Gastroesophageal sphincter (tissue), 4 donors: Measurements from ENCODE around the gene GRM7. TPM values are rescaled to one million over a fixed set of nuclear protein-coding genes. Genes with fewer than 3 reads are reported as not detected.

Experiments used
- ATAC-seq: fragments of 150-250 bp; one replicate; pipeline ENCODE4 v1.9.1; 2016; ENCODE audit warnings: mild to moderate bottlenecking, moderate library complexity
- H3K27ac ChIP-seq, 4 donors: fragments of 200-600 bp; sonication (generic) in 3 of 4; 1 replicate in 3 of 4; 2 replicates in 1 of 4; pipeline ENCODE4 v1.5.1; 2016 to 2019
- H3K27me3 ChIP-seq: fragments of 200-600 bp; sonication (generic); one replicate; pipeline ENCODE4 v1.5.1; 2019
- H3K36me3 ChIP-seq, 2 donors: fragments of 200-600 bp; sonication (generic); one replicate each; pipeline ENCODE4 v1.5.1; 2019; ENCODE audit warnings: control low read depth in 1 of 2
- H3K4me1 ChIP-seq, 3 donors: fragments of 200-600 bp; sonication (generic); 1 replicate in 2 of 3; 2 replicates in 1 of 3; pipeline ENCODE4 v1.5.1; 2016 to 2019; ENCODE audit warnings: control low read depth in 2 of 3
- H3K4me3 ChIP-seq, 2 donors: fragments of 200-600 bp; sonication (generic); one replicate each; pipeline ENCODE4 v1.5.1; 2019; ENCODE audit warnings: mild to moderate bottlenecking in 1 of 2, moderate library complexity in 1 of 2
- H3K9me3 ChIP-seq, 3 donors: fragments of 200-600 bp; sonication (generic); one replicate each; pipeline ENCODE4 v1.5.1; 2017 to 2019; ENCODE audit warnings: control low read depth in 2 of 3
- CTCF ChIP-seq, 4 experiments: fragments of 200-600 bp in 2 of 4; fragments of 450-650 bp in 2 of 4; sonication (generic) in 1 of 4; IDR thresholded peaks; one replicate each; pipeline ENCODE4 v1.5.1; 2017 to 2019; ENCODE audit warnings: antibody characterized with exemption in 4 of 4, mild to moderate bottlenecking in 2 of 4, moderate library complexity in 2 of 4
- EP300 ChIP-seq: sonication (generic); formaldehyde crosslinking; IDR thresholded peaks from one replicate; pipeline ENCODE4 v1.6.1; 2017; ENCODE audit warnings: antibody characterized with exemption, mild to moderate bottlenecking
- POLR2A ChIP-seq, 2 donors: fragments of 450-650 bp; IDR thresholded peaks; one replicate each; pipeline ENCODE4 v1.6.1; 2017; ENCODE audit warnings: antibody characterized with exemption in 2 of 2, mild to moderate bottlenecking in 2 of 2, moderate library complexity in 1 of 2
- POLR2AphosphoS5 ChIP-seq: sonication (generic); formaldehyde crosslinking; IDR thresholded peaks from one replicate; pipeline ENCODE4 v1.6.1; 2017; ENCODE audit warnings: antibody characterized with exemption
- WGBS, 2 donors: methylation state at CpG; one replicate each; pipeline ENCODE4 v1.1.5; 2018; ENCODE audit warnings: low coverage in 1 of 2; 5-methylcytosine and 5-hydroxymethylcytosine counted together
- total RNA-seq, 4 donors: library from RNA; depleted of rRNA; stranded (reverse); fragments of >200 nt; gene quantifications; one replicate each; pipeline ENCODE4 v1.1.0, GENCODE V29; 2016

The GRM7 gene
- total RNA-seq, 4 donors from 2014 or later, result 0.40 to 7.6 TPM; not detected in 2

GRCh38 chr3:7238565-7239295 lies 377.8 kb downstream of the GRM7 start:
- H3K9me3 ChIP-seq, result no peaks in the 10 kb centered on the region
- no peak overlapping the region for H3K4me3 ChIP-seq
- no peaks in the 10 kb centered on the region for H3K27me3 ChIP-seq
- ATAC-seq, result no peak
- no peak overlapping the region for H3K27ac ChIP-seq
- WGBS, 2 donors, result 100% methylated on average over 1 of the region's 1 CpG; no CpG with 5 or more reads in 1 of the 2 donors
- H3K4me1 ChIP-seq, result peaks cover 0 to 8% (median 0%) of the 10 kb centered on the region in 3 donors
- TF ChIP-seq EP300 (no peak), CTCF (IDR thresholded peaks at IDR 0.05) (no peak), POLR2AphosphoS5 (no peak), POLR2A (IDR thresholded peaks at IDR 0.05) (no peak)
- no peaks in the 10 kb centered on the region for H3K36me3 ChIP-seq

DNA sequence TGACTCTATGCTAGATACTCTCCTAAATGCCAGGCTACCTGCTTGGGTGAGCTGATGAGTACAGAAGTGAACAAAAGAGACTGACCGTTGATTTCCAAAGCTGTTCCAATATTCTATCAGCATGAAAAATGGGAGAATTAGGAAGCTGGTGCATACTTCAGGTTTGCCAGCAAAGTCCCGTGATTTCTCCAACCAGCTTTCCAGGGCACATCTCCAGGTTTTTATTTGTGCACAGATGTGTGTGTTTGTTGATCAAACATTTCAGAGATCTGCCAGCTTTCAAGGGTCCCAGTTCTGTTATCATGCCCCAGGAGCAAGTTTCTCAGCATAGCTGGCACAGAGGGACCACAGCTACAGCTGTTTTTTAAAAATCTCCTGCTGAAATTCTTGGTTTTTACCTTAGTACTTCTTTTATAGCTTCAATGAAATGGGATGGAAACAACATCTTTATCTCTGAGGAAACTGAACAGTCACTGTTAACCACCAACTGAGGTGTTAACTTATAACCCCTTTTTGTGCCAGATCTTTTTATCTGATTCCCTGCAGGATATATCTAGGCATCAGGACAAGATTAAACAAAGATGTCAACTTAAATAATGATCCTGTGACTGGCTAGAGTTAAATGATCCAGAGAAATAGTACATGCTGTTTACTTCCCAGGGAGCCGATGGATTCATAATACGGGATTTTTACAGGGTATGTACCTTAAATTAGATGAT lies 380.8 kb downstream of the GRM7 start:
- no peak for TF ChIP-seq EP300
- TF ChIP-seq POLR2A (IDR thresholded peaks at IDR 0.05), result no peak
- TF ChIP-seq CTCF (IDR thresholded peaks at IDR 0.05), result no peak
- TF ChIP-seq POLR2AphosphoS5, result no peak
- Histone ChIP-seq H3K36me3 (no peaks in the 10 kb centered on the region), H3K9me3 (no peaks in the 10 kb centered on the region), H3K27me3 (no peaks in the 10 kb centered on the region), H3K27ac (no peak overlapping the region), H3K4me1 (peaks cover 0 to 8% (median 0%) of the 10 kb centered on the region in 3 donors), H3K4me3 (no peak overlapping the region)
- ATAC-seq, result no peak
- WGBS, 2 donors, result 25 to 58% methylated on average over 4 of the region's 4 CpGs

- no peak overlapping the region for H3K27ac ChIP-seq
- H3K27me3 ChIP-seq, result no peaks in the 10 kb centered on the region
- H3K4me3 ChIP-seq, result no peak overlapping the region
- H3K36me3 ChIP-seq, result no peaks in the 10 kb centered on the region
- H3K9me3 ChIP-seq, result no peaks in the 10 kb centered on the region
- H3K4me1 ChIP-seq, result peaks cover 0 to 8% (median 0%) of the 10 kb centered on the region in 3 donors
- TF ChIP-seq CTCF (IDR thresholded peaks at IDR 0.05), result no peak
- TF ChIP-seq EP300, result no peak
- TF ChIP-seq POLR2AphosphoS5, result no peak
- TF ChIP-seq POLR2A (IDR thresholded peaks at IDR 0.05), result no peak
- no peak for ATAC-seq
Measured at GRCh38 chr3:7242303-7242635, 381.4 kb downstream of the GRM7 start.

- Histone ChIP-seq H3K27me3 (no peaks in the 10 kb centered on the region), H3K4me1 (no peaks in the 10 kb centered on the region), H3K4me3 (no peak overlapping the region), H3K9me3 (no peaks in the 10 kb centered on the region), H3K27ac (no peak overlapping the region), H3K36me3 (no peaks in the 10 kb centered on the region)
- ATAC-seq, result no peak
- 80 to 83% methylated on average over 3 to 5 of the region's 5 CpGs for whole genome bisulfite sequencing, 2 donors
- TF ChIP-seq EP300, result no peak
- no peak for TF ChIP-seq POLR2AphosphoS5
- no peak for TF ChIP-seq POLR2A (IDR thresholded peaks at IDR 0.05)
- TF ChIP-seq CTCF (IDR thresholded peaks at IDR 0.05), result no peak
Measured at GRCh38 chr3:7249493-7250076, 388.7 kb downstream of the GRM7 start.
